IPS-20b (cell line): ENCODE results near the gene RNF217.

Source experiments
- H3K27ac ChIP-seq: one replicate; pipeline ENCODE4 v1.5.1; 2013; ENCODE audit warnings: low read length
- H3K27me3 ChIP-seq: 2 replicates; pipeline ENCODE4 v1.6.1; 2013; ENCODE audit warnings: mild to moderate bottlenecking, low read length, inconsistent platforms; ENCODE audit not compliant: insufficient read depth
- H3K36me3 ChIP-seq: 2 replicates; pipeline ENCODE4 v1.6.1; 2013; ENCODE audit warnings: low read depth, mild to moderate bottlenecking, inconsistent platforms, low read length, moderate library complexity; ENCODE audit not compliant: insufficient read depth
- H3K4me1 ChIP-seq: 2 replicates; pipeline ENCODE4 v1.6.1; 2013; ENCODE audit warnings: mild to moderate bottlenecking, control low read depth, inconsistent platforms, low read length, moderate library complexity; ENCODE audit not compliant: insufficient read depth
- H3K4me3 ChIP-seq: 2 replicates; pipeline ENCODE4 v1.5.1; 2013; ENCODE audit warnings: mild to moderate bottlenecking, low read length, inconsistent platforms
- H3K9ac ChIP-seq: 2 replicates; pipeline ENCODE4 v1.6.1; 2013; ENCODE audit warnings: low read depth, mild to moderate bottlenecking, inconsistent platforms, low read length, moderate library complexity
- H3K9me3 ChIP-seq: 2 replicates; pipeline ENCODE4 v1.6.1; 2013; ENCODE audit warnings: mild to moderate bottlenecking, low read depth, low read length, inconsistent platforms; ENCODE audit not compliant: insufficient read depth

Gene RNF217

GRCh38 chr6:124978451-124979293 lies 16.4 kb downstream of the RNF217 start:
- Histone ChIP-seq H3K27me3 (no peaks in the 10 kb centered on the region), H3K36me3 (peaks cover 6% of the 10 kb centered on the region; the same call in 1 of the 2 replicates), H3K9me3 (0 out of 2 replicates have a peak, but pooled peaks cover 8% of the 10 kb centered on the region), H3K9ac (no peak overlapping the region), H3K4me1 (no peaks in the 10 kb centered on the region; the same call in 1 of the 2 replicates), H3K27ac (no peak overlapping the region), H3K4me3 (no peak overlapping the region)

- H3K27me3 ChIP-seq, result no peaks in the 10 kb centered on the region
- H3K9me3 ChIP-seq, result 0 out of 2 replicates have a peak, but pooled peaks cover 8% of the 10 kb centered on the region
- no peak overlapping the region for H3K27ac ChIP-seq
- no peak overlapping the region for H3K4me3 ChIP-seq
- no peak overlapping the region for H3K9ac ChIP-seq
- peaks cover 6% of the 10 kb centered on the region; the same call in 1 of the 2 replicates for H3K36me3 ChIP-seq
- H3K4me1 ChIP-seq, result no peaks in the 10 kb centered on the region; the same call in 1 of the 2 replicates
Observed at GRCh38 chr6:124979294-124979678, 17.0 kb downstream of the RNF217 start.

GRCh38 chr6:124982669-124983068 lies 20.4 kb downstream of the RNF217 start:
- Histone ChIP-seq H3K27ac (no peak overlapping the region), H3K4me1 (peaks cover 2% of the 10 kb centered on the region; the same call in 1 of the 2 replicates), H3K36me3 (peaks cover 6% of the 10 kb centered on the region; the same call in 1 of the 2 replicates), H3K9ac (no peak overlapping the region), H3K4me3 (no peak overlapping the region), H3K27me3 (no peaks in the 10 kb centered on the region), H3K9me3 (0 out of 2 replicates have a peak, but pooled peaks cover 8% of the 10 kb centered on the region)

GRCh38 chr6:124983383-124984083 lies 21.3 kb downstream of the RNF217 start:
- H3K4me1 ChIP-seq, result peaks cover 2% of the 10 kb centered on the region; the same call in 1 of the 2 replicates
- H3K9me3 ChIP-seq, result 0 out of 2 replicates have a peak, but pooled peaks cover 3% of the 10 kb centered on the region
- H3K9ac ChIP-seq, result no peak overlapping the region
- peaks cover 3% of the 10 kb centered on the region; the same call in 1 of the 2 replicates for H3K36me3 ChIP-seq
- no peaks in the 10 kb centered on the region for H3K27me3 ChIP-seq
- H3K27ac ChIP-seq, result no peak overlapping the region
- H3K4me3 ChIP-seq, result no peak overlapping the region

- H3K4me1 ChIP-seq, result peaks cover 2% of the 10 kb centered on the region; the same call in 1 of the 2 replicates
- no peak overlapping the region for H3K27ac ChIP-seq
- no peaks in the 10 kb centered on the region for H3K27me3 ChIP-seq
- H3K4me3 ChIP-seq, result no peak overlapping the region
- H3K9me3 ChIP-seq, result no peaks in the 10 kb centered on the region
- H3K36me3 ChIP-seq, result no peaks in the 10 kb centered on the region
- no peak overlapping the region for H3K9ac ChIP-seq
Observed at GRCh38 chr6:124984668-124985338, 22.6 kb downstream of the RNF217 start.

GRCh38 chr6:124986164-124986563 lies 23.9 kb downstream of the RNF217 start:
- peaks cover 2% of the 10 kb centered on the region; the same call in 1 of the 2 replicates for H3K4me1 ChIP-seq
- no peak overlapping the region for H3K27ac ChIP-seq
- no peak overlapping the region for H3K4me3 ChIP-seq
- H3K36me3 ChIP-seq, result no peaks in the 10 kb centered on the region
- H3K9me3 ChIP-seq, result no peaks in the 10 kb centered on the region
- no peaks in the 10 kb centered on the region for H3K27me3 ChIP-seq
- H3K9ac ChIP-seq, result no peak overlapping the region

GRCh38 chr6:124987291-124987690 lies 25.1 kb downstream of the RNF217 start:
- H3K4me1 ChIP-seq, result peaks cover 2% of the 10 kb centered on the region; the same call in 1 of the 2 replicates
- H3K9ac ChIP-seq, result no peak overlapping the region
- no peaks in the 10 kb centered on the region for H3K36me3 ChIP-seq
- no peaks in the 10 kb centered on the region for H3K27me3 ChIP-seq
- H3K27ac ChIP-seq, result no peak overlapping the region
- H3K4me3 ChIP-seq, result no peak overlapping the region
- no peaks in the 10 kb centered on the region for H3K9me3 ChIP-seq

- Histone ChIP-seq H3K36me3 (no peaks in the 10 kb centered on the region), H3K27me3 (no peaks in the 10 kb centered on the region), H3K9ac (no peak overlapping the region), H3K27ac (no peak overlapping the region), H3K9me3 (no peaks in the 10 kb centered on the region), H3K4me1 (peaks cover 2% of the 10 kb centered on the region; the same call in 1 of the 2 replicates), H3K4me3 (no peak overlapping the region)
Observed at GRCh38 chr6:124987999-124988591, 25.9 kb downstream of the RNF217 start.

GRCh38 chr6:124989136-124989983 lies 27.1 kb downstream of the RNF217 start:
- Histone ChIP-seq H3K27me3 (no peaks in the 10 kb centered on the region), H3K4me1 (0 out of 2 replicates have a peak, but pooled peaks cover 2% of the 10 kb centered on the region), H3K36me3 (no peaks in the 10 kb centered on the region), H3K27ac (no peak overlapping the region), H3K4me3 (no peak overlapping the region), H3K9me3 (no peaks in the 10 kb centered on the region), H3K9ac (no peak overlapping the region)

GRCh38 chr6:124990988-124991387 lies 28.8 kb downstream of the RNF217 start:
- Histone ChIP-seq H3K4me1 (no peaks in the 10 kb centered on the region), H3K27ac (no peak overlapping the region), H3K36me3 (no peaks in the 10 kb centered on the region), H3K9me3 (no peaks in the 10 kb centered on the region), H3K9ac (no peak overlapping the region), H3K27me3 (no peaks in the 10 kb centered on the region), H3K4me3 (no peak overlapping the region)
